GM04503 (cell line): Measurements from ENCODE around the gene GABRR3.

Experiments
- DNase-seq: peaks from one replicate; pipeline ENCODE4 v3.0.0-alpha.2; 2012; ENCODE audit warnings: low read depth

The GABRR3 gene

DNA sequence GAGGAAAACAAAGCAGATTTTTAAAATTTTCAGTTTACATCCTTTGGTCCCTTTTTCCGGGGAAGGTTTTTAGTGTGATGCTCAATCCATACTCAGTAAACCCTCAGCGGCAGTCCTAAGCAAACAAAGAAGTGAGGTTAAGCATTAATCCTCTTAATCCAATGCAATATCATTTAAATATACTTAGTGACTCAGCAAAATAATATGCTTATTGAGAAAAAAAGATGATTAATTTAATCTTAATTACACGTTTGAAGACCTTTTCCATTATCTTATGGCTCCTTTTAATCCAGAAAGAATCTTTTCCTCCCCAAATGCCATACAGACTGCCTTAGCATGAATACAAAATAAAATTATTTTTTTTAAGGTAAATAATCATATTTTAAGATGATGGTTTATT lies at the start of gene GABRR3:
TSS of gene GABRR3 (minus strand) at position 108 of the 400 bp plus-strand sequence. CDS start 328 bp downstream, outside the sequence.
- DNase-seq = no peak

DNA sequence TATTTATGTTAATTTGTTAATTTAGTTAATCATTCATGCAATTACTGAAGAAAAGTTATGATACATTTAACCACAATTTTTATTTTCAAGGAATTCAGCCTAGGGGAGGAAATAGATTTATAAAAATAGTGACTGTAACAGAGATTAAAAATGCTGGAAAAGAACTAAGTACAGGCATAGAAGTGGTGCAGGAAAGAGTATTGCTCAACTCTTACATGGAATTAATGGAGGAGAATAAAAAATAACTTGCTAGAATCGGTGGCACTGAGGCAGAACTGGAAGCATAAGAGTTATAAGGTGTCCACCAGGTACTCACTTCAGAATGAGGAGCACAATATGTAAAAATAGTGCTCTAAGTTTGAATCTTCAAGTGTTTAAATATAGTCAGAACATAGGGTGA lies 38.4 kb upstream of the GABRR3 start:
- no peak for DNase-seq

DNA sequence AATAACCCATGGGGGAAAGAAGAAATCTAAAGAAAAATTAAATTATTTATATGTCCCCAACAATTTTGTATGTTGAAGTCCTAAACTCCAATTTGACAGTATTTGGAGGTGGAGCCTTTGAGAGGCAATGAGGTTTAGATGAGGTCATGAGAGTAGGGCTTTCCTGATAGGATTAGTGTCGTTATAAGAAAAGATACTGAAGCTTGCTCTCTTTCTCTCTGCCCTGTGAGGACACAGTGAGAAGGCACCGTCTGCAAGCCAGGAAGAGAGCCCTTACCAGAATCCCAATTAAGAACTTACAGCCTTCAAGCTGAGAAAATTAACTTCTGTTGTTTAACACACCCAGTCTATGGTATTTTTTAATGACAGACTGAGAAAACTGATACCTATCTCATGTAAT lies 35.7 kb upstream of the GABRR3 start:
- DNase-seq = no peak

DNA sequence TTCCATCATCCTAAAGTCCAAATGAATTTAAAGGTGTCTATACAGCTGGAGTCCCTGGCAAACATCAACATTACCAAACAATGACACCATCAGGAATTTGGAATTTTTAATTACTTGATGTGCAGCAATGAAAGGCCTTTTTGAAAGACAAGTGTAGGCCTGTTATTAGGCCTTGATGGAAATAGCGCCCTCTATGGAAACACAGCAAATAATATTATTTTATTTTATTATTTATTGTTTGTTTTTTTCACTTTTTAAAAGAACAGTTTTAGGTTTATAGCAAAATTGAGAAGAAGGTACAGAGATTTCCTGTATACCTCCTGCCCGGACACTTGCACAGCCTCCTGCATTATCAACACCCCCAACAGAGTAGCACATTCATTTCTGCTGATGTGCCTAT lies 33.7 kb upstream of the GABRR3 start:
- DNase-seq = no peak

DNA sequence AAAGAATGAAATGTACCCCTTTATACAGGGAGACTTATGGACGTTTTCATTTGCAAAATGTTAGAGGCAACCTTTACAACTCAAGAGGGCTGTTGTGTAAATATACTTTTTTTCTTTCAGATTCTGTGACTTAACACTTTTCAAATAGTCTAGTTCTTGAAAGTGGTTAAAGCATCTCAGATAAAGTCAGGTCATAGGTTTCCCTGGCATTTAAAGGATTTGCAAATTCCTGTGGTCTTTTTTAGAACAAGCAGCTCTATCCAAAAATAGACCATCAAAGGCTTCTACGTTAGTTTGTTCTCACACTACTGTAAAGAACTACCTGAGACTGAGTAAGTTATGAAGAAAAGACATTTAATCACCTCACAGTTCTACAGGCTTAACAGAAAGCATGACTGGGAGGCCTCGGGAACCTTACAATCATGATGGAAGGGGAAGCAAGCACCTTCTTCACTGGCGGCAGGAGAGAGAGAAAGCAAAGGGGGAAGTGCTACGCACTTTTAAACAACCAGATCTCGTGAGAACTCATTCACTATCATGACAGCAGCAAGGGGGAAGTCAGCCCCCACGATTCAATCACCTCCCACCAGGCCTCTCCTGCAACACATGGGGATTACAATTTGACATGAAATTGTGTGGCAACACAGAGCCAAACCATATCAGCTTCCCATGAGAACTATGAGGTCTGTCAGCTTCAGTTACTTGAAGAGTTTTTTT lies 23.3 kb upstream of the GABRR3 start:
- no peak for DNase-seq

DNA sequence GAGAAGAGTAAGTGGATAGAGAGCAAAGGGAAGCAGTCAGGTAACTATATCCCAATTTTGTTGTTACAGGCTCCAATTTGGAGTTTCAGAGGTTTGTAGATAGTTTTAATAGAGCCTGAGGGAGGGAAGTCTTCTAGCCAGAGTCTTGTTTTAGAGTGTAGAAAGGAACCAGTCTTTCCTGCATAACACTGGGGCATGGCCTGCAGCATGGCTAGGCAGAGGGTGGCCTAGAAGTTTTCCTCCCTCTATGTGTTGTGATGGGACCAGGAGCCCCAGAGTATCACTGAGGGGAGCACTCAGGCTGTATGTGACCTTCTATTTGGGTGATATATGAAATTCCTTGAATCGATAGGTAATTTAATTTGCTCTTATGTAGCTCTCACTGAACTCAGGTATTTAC lies 22.5 kb upstream of the GABRR3 start:
- DNase-seq = no peak

DNA sequence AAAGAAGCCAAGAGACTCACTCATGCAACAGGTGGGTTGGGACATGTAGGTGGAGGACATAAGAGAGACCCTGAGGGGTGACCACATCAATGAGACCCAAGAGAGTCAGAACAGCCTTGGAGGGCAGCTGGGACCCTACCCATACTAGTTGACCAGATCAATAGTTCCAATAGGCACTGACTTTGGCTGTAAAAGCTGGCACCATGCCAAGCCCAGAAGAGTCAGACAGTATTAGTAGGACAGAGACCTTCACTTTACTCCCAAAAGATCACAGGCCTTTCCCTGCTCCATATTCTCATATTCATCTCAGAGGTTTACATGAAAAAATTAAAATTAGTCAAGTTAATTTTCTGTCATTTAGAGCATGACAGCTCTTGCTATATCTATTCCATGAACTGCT lies 20.9 kb upstream of the GABRR3 start:
- DNase-seq = no peak

DNA sequence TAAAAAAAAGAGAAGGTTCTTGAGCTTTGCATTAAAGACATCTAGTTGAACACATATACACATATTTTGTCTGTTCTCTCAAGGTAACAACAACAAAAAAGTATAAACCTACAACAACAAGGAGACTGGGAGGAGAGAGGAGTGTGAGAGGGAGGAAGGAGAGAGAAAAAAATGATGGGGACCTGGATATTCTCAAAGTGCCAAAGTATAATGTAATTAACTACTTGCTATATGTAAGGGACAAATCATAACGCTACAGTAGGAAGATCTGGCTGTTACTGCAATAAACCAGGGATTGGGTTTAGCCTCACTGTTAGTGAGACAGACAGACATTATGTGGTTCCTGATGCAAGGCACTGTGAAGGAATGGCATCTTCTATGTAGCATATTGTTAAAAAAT lies 14.2 kb upstream of the GABRR3 start:
- DNase-seq = no peak

DNA sequence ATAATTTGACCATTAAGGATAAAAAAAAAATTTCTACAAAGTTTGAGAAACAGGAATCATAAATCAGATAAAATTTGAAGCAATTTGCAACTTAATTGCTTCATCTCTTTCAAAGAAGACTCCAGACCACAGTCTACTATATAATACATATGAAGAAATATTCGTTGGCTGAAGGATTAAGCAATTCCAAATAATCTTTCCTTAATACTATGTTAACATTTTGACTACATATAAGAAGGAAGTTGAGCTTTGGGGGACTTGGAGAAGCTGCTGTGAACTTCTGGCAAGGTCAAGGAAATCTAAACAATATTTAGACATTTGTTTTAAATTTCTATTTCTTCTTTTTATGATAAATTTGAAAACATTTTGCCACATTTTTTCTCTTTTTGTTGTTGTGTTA lies 13.5 kb upstream of the GABRR3 start:
- DNase-seq = no peak

DNA sequence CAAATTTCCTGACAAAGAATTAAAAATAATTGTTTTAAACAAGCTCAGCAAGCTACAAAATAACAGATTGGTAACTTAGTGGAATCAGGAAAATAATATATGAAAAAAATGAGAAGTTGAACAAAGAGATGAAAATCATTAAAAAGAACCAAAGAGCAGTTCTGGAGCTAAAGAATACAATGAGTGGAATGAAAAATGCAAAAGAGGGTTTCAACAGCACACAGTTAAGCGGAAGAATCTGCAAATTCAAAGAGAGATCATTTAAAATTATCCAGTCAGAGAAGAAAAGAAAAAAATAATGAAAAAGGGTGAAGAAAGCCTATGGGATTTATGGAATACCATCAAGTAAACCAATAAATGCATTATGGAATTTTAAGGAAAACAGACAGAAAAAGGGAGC lies 6.2 kb upstream of the GABRR3 start:
- DNase-seq = no peak

DNA sequence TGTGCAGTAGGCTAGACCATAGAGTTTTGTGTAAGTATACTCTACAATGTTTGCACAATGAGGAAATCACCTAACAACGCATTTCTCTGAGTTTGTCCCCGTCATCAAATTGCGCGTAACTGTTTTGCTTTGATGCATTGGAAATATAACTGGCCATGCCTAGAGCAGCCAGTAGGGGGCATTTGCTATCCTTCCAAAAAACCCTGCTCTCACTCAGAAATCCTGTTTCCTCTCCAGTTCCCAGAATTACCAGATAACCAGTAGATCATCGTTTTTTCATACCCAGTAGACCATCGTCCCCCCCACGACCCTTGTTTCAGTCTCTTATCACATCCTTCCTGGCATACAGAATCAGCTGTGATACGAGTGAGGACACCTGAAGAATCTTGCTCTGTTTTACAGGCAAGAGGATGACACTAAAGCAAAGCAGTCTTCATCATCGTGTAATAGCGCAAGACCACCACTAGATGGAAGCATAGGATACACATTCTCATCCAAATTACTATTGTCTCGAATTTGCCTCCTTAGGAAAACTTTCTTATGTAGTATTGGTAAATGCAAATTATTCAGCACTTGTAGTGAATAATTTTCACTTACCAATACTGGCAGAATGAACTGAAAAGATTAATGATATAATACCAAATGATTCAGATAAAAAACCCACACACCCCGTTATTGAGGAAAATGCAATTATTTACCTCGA lies 4.4 kb upstream of the GABRR3 start:
- peak; percentile 61 for DNase-seq

DNA sequence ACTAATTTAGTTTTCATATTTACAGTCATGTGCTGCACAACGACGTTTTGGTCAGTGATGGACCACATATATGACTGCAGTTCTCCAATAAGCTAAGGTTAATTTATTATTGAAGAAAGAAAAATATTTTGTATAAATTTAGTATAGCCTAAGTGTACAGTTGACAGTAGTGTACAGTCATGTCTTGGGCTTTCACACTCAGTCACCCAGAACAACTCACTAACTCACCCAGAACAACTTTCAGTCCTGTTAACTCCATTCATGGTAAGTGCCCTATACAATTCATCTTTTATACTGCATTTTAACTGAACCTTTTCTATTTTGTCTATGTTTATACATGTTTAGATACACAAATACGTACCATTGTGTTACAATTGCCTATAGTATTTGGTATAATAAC lies 3.8 kb upstream of the GABRR3 start:
- DNase-seq = no peak

DNA sequence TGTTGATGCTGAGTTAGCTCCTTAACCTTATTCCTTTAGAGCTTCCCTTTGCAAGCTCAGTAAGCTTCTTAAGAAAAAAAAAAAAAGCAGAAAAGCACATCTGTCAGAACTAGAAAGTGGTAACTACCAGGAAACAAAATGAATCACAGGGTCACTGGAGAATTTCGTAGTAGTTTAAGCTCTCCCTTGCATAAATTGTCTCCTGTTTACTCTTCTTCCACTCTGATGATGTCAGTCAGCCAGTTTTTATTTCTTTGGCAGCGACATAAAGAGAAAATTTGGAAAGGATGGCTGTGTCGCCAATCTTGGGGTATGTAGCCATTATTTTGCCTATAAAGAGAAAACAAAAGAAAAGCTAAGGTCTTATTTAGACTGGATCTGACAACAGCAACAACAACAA lies 3.2 kb upstream of the GABRR3 start:
- DNase-seq = no peak

DNA sequence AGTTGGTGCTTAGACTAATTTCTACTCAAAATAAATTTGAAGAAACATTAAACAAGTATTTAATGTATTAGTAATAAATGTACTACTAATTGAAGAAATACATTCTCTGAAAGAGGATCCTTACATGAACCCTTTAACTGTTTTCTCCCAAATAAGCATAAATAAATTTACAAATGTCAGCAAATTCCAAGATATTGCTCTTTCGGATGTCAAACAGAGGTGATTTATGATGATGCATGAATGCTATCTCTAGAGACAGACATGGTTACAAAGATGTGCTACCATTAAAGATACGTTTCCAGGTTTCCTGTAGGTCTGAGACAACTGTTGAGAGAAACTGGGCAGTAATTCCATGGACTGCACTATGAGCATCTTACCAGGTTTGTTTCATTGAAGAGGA lies 629 bp downstream of the GABRR3 start:
- DNase-seq = no peak

DNA sequence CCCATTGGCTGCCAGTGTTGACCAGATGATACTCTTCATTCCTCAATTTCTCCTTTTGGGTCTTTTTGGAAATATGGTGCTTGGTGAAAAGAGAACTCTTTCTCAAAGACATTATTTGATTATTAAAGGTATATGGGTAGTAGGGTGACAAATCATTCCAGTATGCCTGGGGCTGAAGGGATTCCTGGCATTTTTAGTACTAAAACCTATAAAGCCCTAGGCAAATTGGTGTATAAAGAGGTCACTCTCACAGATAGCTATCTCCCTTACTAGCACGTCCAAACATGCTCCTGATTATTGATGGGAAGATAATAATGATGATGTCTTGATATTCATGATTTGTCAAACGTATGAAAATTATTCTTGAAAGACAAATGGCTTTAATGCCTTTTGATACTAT lies 1.1 kb downstream of the GABRR3 start:
- no peak for DNase-seq

DNA sequence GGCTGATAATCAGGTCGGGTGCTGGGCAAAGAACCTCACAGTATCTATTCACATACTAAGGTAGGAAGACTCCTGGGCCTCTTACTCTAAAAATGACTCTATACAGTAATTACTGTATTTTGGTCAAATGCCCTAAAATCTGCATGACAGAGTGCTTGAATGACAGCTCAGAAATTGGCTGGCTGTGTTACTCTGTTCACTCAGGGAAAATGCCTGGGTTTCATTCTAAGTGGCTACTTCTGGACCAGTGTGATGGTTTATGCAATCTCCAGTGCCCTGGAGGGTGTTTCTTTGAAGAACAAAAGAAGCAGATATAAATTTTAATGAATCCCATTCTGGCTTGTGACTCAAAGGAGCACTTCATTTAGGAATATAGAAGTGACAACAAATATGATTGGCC lies 2.2 kb downstream of the GABRR3 start:
- DNase-seq = no peak

DNA sequence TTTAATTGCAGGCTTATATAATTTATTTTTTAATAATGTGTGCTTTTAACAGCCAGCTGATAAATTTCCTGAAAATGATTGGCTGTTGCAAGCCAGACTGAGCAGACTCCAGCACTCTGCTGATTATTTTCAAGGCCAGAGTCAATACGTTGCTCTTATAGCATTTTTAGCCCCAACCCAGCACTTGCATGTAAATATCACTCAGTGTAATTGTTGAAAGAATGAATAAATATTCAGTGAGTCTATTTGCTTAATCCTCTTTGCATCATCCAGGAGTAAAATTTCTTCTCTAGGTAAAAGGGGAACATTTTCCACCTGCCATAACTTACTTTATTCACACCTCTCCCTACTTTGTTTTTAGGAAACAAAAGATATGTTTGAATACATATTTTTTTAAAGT lies 2.9 kb downstream of the GABRR3 start:
- DNase-seq = no peak

DNA sequence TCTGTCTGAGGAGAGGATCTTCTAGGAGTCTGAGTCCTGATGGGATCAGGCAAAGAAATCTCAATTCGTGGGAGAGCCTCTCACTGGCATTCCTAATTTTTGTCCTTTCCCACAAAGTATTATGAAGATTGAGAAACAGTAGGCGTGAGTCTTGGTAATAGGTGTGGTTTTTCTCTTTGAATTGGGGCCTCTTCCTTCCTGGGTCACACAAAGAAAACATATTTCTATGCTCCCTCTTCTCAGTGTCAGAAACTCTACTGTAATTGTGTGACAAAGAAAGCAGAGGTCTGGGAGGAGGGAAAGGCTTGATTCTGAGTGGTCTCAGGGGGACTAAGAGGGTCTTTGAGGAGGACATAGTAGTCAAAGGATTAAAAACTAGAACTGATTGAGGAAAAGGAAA lies 6.0 kb downstream of the GABRR3 start:
- no peak for DNase-seq

DNA sequence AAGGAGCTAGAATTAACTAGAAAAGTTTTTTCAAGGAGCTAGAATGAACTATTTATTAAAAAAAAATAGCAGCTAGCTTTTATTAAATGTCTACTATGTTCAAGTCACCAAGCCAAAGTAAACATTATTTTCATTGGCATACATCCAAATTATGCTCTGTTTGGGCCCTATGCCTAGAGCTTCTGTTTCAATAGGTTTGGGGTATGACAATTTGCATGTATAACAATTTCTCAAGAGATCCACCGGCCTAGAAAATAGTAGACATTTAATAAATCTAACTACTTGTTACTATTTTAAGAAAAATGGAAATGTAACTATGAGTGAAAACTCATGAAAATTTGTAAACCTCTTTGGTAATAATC lies 8.0 kb downstream of the GABRR3 start:
- no peak for DNase-seq

DNA sequence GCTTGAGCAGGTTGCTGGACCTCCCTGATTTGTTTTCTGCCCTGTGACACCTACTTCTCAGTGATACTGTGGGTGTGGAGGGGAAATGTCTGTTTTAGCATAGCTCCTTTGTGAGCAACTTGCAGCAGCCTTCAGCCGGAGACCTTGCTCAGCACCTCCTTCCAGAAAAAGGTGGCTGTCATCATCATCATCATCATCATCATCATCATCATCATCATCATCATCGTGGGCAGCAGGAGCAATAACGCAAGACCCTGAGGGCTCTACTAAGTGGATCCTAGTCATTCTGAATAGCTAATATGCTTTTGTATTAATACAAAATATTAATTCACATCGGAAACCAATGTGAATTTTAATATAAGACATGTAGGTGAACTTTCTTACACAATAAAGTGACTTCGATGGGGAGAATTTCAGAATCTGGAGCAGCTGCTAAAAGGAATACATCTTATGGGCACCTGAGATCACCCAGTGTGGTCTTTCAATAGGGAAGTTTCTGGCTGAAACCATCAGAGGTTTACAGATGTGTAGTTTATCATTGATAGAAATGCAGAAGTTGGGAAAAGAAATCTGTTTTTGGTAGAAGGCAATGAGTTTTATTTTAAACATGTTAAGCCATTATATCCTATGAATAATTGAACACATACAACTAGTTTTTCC lies 8.6 kb downstream of the GABRR3 start:
- no peak for DNase-seq

DNA sequence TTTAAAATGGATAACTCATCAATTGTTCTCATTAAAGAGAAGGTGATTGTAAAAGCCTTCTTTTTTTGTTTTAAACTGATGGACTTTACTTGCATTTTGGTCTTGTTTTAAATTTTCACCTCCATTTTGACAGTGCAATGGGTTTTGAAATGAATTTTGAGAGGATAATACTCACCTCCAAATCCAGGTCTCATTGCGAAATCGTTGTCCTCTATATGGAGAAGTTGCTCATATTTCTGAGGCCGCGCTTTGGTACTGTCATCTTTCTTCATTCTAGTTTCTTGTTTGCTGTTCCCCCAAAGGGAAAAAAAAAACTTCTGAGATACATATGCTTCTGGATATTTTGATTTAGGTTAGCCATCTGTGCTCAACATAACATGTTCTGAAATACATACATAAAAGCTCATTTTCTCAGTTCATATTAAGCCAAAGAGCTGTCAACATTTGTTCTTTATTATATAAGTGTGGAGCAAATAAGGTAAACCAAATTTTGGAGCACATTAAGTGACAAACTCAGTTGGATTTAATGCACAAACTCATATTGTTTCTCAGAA lies 9.6 kb downstream of the GABRR3 start:
- DNase-seq = no peak

DNA sequence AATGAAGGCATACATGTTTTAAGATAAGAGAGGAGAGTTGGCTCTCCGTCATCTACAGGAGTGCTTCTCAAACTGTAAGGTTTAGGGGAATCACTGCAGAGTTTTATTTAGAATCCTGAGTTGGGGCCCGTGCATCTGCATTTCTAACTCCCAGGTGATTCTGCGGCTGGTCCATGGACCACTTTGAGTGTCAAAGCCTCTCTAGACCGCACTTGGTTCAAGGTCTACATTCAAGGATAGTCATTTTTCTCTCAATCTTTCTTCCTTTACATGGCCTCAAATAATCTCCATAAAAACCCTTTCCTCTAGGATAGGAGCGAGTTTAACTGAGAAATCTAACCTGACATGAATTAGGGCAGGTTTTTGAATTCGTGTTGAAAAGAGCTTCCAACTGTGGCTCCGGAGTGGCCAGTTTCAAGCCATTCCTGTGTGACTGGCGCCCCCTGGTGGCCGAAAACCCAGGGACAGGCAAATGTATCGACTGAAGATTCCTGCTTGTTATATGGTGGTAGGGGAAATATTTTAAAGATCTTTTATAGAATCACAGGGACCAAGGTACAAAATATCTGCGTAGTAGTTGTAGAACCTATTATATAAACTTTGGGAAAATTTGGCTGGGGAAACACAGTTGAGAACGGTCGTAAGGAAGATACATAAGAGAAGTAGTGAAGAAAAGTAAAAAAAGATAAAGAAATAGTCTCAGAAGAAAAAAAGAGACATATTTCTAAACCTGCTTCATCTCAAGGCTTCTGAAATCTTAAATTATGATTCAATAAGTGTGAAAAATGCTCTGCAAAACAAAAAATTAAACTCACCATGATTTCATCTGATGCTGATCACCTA lies 11.9 kb downstream of the GABRR3 start:
- no peak for DNase-seq
